SK-N-MC (cell line): ENCODE data around the gene KCNT1.

ENCODE experiments used
- EZH2 ChIP-seq: fragments of 200-600 bp; sonication (generic); IDR thresholded peaks from one replicate; pipeline ENCODE4 v1.6.1; 2017; ENCODE audit warnings: antibody characterized with exemption
- FOXP2 ChIP-seq: optimal IDR thresholded peaks from 2 replicates; pipeline ENCODE3; 2011; ENCODE audit warnings: mild to moderate bottlenecking, moderate library complexity; ENCODE audit not compliant: insufficient read depth; ENCODE audit errors: extremely low read length, control extremely low read depth
- POLR2AphosphoS5 ChIP-seq: IDR thresholded peaks from 2 replicates; pipeline ENCODE4 v1.6.1; 2012; ENCODE audit warnings: mild to moderate bottlenecking, low read depth, low read length, borderline replicate concordance

DNA sequence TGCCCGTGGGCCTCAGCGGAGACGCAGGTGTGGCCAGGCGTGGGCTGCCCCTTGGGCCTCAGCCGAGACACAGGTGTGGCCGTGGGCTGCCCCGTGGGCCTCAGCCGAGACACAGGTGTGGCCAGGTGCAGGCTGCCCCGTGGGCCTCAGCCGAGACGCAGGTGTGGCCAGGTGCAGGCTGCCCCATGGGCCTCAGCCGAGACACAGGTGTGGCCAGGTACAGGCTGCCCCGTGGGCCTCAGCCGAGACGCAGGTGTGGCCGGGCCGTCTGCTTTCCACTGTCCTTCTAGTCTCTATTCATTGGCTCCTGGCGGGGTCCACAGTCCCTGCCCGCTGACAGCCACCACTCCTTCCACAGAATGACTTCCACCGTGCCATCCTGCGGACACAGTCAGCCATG, 56.1 kb downstream of the KCNT1 start:
- TF ChIP-seq POLR2AphosphoS5 (no peak), FOXP2 (no peak), EZH2 (no peak)
